HEK293T (cell line): ENCODE data around the gene LNX1.

ENCODE experiments used
- ARNT ChIP-seq: fragments of 450-650 bp; IDR thresholded peaks from 2 replicates; pipeline ENCODE4 v1.6.1; 2017; ENCODE audit warnings: mild to moderate bottlenecking
- BHLHE40 ChIP-seq: fragments of 450-650 bp; IDR thresholded peaks from 2 replicates; pipeline ENCODE4 v1.6.1; 2016; ENCODE audit warnings: mild to moderate bottlenecking, moderate library complexity, borderline replicate concordance
- L3MBTL2 ChIP-seq: fragments of 450-650 bp; conservative IDR thresholded peaks from 2 replicates; pipeline ENCODE4 v1.6.1; 2016; ENCODE audit warnings: mild to moderate bottlenecking
- SP1 ChIP-seq: fragments of 450-650 bp; IDR thresholded peaks from 2 replicates; pipeline ENCODE4 v1.6.1; 2017
- SUZ12 ChIP-seq: fragments of 450-650 bp; IDR thresholded peaks from 2 replicates; pipeline ENCODE4 v1.6.1; 2016; ENCODE audit warnings: mild to moderate bottlenecking
- TARDBP ChIP-seq: fragments of 450-650 bp; IDR thresholded peaks from 2 replicates; pipeline ENCODE4 v1.6.1; 2016

GRCh38 chr4:53575552-53575951, 15.7 kb downstream of the LNX1 start:
- TF ChIP-seq BHLHE40 (no peak), SUZ12 (no peak), ARNT (no peak), TARDBP (no peak), L3MBTL2 (no peak), SP1 (no peak)
